Small intestine (tissue), 7 donors: ENCODE data around the gene MRAP. TPM values are rescaled to one million over a fixed set of nuclear protein-coding genes. Genes with fewer than 3 reads are reported as not detected.
"Not testable (repeated sequence)": the region's sequence is repeated elsewhere in the genome, so short reads cannot be mapped to it uniquely, and the experiment has no call there.

Experiments used
- DNase-seq, 2 donors: peaks; one replicate each; pipeline versions ENCODE4 v3.0.0 to v3.0.0-alpha.2; 2013
- FAIRE-seq: peaks from 2 replicates; lab custom pipeline; 2012; peaks lifted over from hg19 to GRCh38; lab: Jason Lieb, UNC
- H3K27ac ChIP-seq, 3 donors: one replicate each; pipeline ENCODE4 v1.5.1; 2013; ENCODE audit warnings: low read length in 2 of 3, mild to moderate bottlenecking in 2 of 3, control low read depth in 1 of 3, inconsistent platforms in 1 of 3, low read depth in 1 of 3, moderate library complexity in 1 of 3
- H3K27me3 ChIP-seq, 3 donors: one replicate each; pipeline ENCODE4 v1.6.1; 2013; ENCODE audit warnings: low read length in 3 of 3, inconsistent platforms in 1 of 3; ENCODE audit not compliant: control insufficient read depth in 3 of 3, insufficient read depth in 3 of 3
- H3K36me3 ChIP-seq, 3 donors: one replicate each; pipeline ENCODE4 v1.6.1; 2013; ENCODE audit warnings: low read length in 3 of 3, inconsistent platforms in 1 of 3, low read depth in 1 of 3, mild to moderate bottlenecking in 1 of 3, moderate library complexity in 1 of 3; ENCODE audit not compliant: control insufficient read depth in 3 of 3, insufficient read depth in 2 of 3
- H3K4me1 ChIP-seq, 3 donors: one replicate each; pipeline ENCODE4 v1.6.1; 2013; ENCODE audit warnings: low read length in 2 of 3, inconsistent platforms in 1 of 3, low read depth in 1 of 3, mild to moderate bottlenecking in 1 of 3, moderate library complexity in 1 of 3; ENCODE audit not compliant: control insufficient read depth in 3 of 3, insufficient read depth in 2 of 3
- H3K4me3 ChIP-seq, 3 donors: one replicate each; pipeline ENCODE4 v1.5.1; 2013; ENCODE audit warnings: low read length in 3 of 3, control low read depth in 1 of 3, inconsistent platforms in 1 of 3, low read depth in 1 of 3, mild to moderate bottlenecking in 1 of 3, moderate library complexity in 1 of 3
- H3K9me3 ChIP-seq, 2 donors: one replicate each; pipeline ENCODE4 v1.6.1; 2013; ENCODE audit warnings: low read depth in 1 of 2, low read length in 1 of 2; ENCODE audit not compliant: control insufficient read depth in 2 of 2, insufficient read depth in 1 of 2
- WGBS, 3 donors: extraction: QIAGEN DNeasy Blood & Tissue Kit; methylation state at CpG; one replicate each; pipeline ENCODE4 v1.1.7; 2013; 5-methylcytosine and 5-hydroxymethylcytosine counted together
- polyA plus RNA-seq, 4 donors: library from polyadenylated mRNA; stranded (reverse) in 3 of 4; unstranded in 1 of 4; fragments of 200-250 nt in 3 of 4; fragments of 120-200 nt in 1 of 4; gene quantifications; one replicate each; pipeline versions ENCODE4 v1.2.1 to v1.2.3, GENCODE V29; 2013
- donor health status: healthy with polysubstance abuse.
- donor health status: control.
- donor health status: control.
- donor health status: Bipolar disorder and iron deficiency.
- donor health status: healthy.

The MRAP gene
- polyA plus RNA-seq, 4 donors = 0.13 to 8.5 TPM; not detected in 2

DNA sequence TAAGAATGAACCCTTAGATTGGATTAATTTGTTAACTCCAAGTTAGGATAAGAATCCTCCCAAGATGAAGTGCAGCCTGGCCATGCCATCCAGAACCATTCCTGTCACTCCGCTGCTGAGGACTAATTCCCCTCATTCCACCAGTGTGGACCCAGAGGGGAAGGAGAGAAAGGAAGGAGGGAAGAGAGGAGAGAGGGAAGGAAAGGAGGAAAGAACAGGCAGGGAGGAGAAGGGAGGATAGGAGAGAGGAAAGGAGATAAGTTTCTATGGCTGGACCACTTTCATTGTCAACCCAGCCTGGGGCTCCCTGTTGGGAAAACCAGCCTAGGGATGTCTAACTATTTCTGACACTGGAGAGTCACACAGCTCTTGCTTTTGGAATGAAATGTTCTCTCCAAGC, 4.7 kb downstream of the MRAP start:
- Histone ChIP-seq H3K36me3 (peaks cover 0 to 14% (median 0%) of the 10 kb centered on the region in 3 donors), H3K4me3 (no peak overlapping the region), H3K27me3 (no peaks in the 10 kb centered on the region), H3K4me1 (no peaks in the 10 kb centered on the region), H3K27ac (no peak overlapping the region), H3K9me3 (no peaks in the 10 kb centered on the region)
- 100% methylated on average over 1 of the region's 1 CpG for WGBS, 3 donors
- FAIRE-seq (no peak), DNase-seq (no peak)

DNA sequence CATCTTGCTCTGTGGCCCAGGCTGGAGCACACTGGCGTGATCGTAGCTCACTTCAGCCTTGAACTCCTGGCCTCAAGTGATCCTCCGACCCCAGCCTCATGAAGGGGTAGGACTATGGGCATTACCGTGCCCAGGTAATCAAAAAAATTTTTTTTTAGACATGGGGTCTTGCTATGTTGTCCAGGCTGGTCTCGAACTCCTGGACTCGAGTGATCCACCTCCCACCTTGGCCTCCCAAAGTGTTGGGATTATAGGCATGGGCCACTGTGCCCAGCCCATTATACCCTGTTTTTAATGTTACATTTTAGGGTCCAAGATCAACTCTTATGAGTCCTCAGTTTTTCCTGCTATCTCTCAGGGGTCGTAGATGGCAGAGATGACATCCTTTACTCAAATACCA, 6.3 kb downstream of the MRAP start:
- H3K27ac ChIP-seq = no peak overlapping the region
- H3K27me3 ChIP-seq = no peaks in the 10 kb centered on the region
- no peaks in the 10 kb centered on the region for H3K4me1 ChIP-seq
- no peak overlapping the region for H3K4me3 ChIP-seq
- no peak for FAIRE-seq
- WGBS, 3 donors = 94 to 98% (median 97%) methylated on average over 7 of the region's 7 CpGs
- H3K9me3 ChIP-seq = no peaks in the 10 kb centered on the region
- no peak for DNase-seq
- H3K36me3 ChIP-seq = peaks cover 0 to 20% (median 0%) of the 10 kb centered on the region in 3 donors

DNA sequence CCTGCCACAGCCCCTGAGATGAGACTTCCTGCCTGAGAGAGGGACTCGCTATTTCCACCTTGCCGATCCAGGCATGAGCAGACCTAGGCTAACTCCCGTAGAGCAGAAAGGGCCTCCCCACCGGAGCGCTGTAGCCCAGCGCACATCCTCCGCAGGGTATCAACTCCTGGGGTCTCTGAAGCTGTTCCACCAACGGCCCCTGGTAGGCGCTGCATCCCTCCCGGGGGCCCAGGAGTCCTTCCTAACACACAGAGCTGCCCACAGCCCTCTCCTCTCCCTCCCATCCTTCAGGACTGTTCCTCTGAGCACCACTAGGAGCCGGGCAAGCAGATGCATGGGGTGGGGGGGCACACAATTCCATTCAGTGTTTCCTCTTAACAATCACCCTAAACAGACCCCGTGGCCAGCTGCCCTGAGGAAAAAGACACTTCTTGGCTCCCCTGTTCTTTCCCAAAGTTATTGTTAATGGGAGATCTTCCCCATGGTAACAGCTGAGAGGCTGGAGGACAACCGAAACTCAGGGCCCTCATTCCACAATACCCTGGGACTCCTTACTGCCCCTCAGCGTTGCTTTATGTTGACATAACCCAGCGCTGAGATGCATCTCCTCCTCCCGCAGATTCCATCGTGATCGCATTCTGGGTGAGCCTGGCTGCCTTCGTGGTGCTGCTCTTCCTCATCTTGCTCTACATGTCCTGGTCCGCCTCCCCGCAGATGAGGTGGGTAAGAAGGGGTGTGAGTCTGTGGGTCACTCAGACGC, 7.5 kb downstream of the MRAP start:
- no peaks in the 10 kb centered on the region for H3K27me3 ChIP-seq
- no peak overlapping the region for H3K27ac ChIP-seq
- H3K9me3 ChIP-seq = no peaks in the 10 kb centered on the region
- H3K36me3 ChIP-seq = peaks cover 0 to 15% (median 0%) of the 10 kb centered on the region in 3 donors
- FAIRE-seq (no peak), DNase-seq (peak in 1 of 2 donors; percentile 11)
- no peaks in the 10 kb centered on the region for H3K4me1 ChIP-seq
- no peak overlapping the region for H3K4me3 ChIP-seq
- 63 to 87% (median 83%) methylated on average over 22 of the region's 22 CpGs for WGBS, 3 donors

DNA sequence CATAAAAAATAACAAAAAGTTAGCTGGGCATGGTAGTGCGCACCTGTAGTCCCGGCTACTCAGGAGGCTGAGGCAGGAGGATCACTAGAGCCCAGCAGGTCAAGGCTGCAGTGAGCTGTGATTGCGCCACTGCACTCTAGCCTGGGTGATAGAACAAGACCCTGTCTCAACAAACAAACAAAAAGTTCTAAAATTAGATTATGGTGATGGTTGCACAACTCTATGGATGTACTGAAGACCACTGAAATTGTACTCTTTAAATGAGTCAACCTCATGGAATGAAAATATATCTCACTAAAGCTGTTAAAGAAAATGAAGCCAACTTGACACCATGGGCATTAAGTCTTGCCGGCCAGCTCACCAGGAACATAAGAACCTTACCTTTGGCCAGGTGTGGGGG, 9.1 kb downstream of the MRAP start:
- 97 to 100% (median 99%) methylated on average over 4 of the region's 4 CpGs for WGBS, 3 donors
- Histone ChIP-seq H3K36me3 (peaks cover 0 to 27% (median 0%) of the 10 kb centered on the region in 3 donors), H3K27me3 (no peaks in the 10 kb centered on the region), H3K27ac (no peak overlapping the region), H3K4me1 (no peaks in the 10 kb centered on the region), H3K4me3 (no peak overlapping the region), H3K9me3 (no peaks in the 10 kb centered on the region)
- DNase-seq = no peak
- no peak for FAIRE-seq

DNA sequence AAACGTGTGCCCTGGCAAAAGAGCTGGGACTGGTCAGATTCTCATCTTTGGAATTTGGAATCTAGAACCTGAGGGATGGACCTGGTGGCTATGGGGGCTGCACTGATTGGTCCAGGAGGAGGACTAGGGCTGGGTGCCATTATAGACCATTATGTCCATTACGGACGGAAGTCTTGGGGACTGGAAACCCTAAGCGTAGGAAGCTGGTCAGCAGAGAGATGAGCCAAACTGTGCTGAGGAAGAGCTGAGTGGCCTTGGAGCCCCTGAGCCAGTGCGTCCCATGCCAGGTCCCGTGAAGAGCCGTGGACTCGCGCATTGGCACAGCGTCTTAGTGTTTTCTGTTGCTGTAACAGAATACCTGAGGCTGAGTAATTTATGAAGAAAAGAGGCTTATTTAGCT, 10.0 kb downstream of the MRAP start:
- WGBS, 3 donors = 95% methylated on average over 10 of the region's 10 CpGs
- Histone ChIP-seq H3K4me3 (no peak overlapping the region), H3K27ac (no peak overlapping the region), H3K36me3 (peaks cover 0 to 31% (median 0%) of the 10 kb centered on the region in 3 donors), H3K27me3 (no peaks in the 10 kb centered on the region), H3K4me1 (no peaks in the 10 kb centered on the region), H3K9me3 (no peaks in the 10 kb centered on the region)
- no peak for DNase-seq
- FAIRE-seq = no peak

- Histone ChIP-seq H3K27ac (no peak overlapping the region), H3K36me3 (peaks cover 0 to 40% (median 6%) of the 10 kb centered on the region in 3 donors), H3K4me1 (no peaks in the 10 kb centered on the region), H3K9me3 (no peaks in the 10 kb centered on the region), H3K4me3 (no peak overlapping the region), H3K27me3 (no peaks in the 10 kb centered on the region)
- FAIRE-seq = no peak
- WGBS, 3 donors = 91 to 96% (median 92%) methylated on average over 7 of the region's 7 CpGs
- DNase-seq = no peak
These were observed 11.3 kb downstream of the MRAP start for GRCh38 chr21:32309906-32310460.

GRCh38 chr21:32310976-32311375, 12.3 kb downstream of the MRAP start:
- H3K27ac ChIP-seq, H3K4me3 ChIP-seq, FAIRE-seq, H3K4me1 ChIP-seq, H3K9me3 ChIP-seq, H3K27me3 ChIP-seq, DNase-seq: not testable (repeated sequence)
- 91 to 92% (median 91%) methylated on average over 9 of the region's 9 CpGs for WGBS, 3 donors
- peaks cover 0 to 48% (median 8%) of the 10 kb centered on the region in 3 donors for H3K36me3 ChIP-seq

DNA sequence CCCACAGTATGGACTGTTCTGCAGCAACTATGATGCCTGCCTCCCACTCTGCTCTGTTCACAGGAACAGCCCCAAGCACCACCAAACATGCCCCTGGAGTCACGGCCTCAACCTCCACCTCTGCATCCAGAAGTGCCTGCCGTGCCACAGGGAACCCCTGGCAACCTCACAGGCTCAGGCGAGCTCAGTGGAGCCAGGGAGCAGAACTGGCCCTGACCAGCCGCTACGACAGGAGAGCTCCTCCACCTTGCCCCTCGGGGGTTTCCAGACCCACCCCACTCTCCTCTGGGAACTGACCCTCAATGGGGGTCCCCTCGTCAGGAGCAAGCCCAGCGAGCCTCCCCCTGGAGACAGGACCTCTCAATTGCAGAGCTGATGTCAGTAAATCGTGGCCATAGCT, 13.0 kb downstream of the MRAP start:
- H3K4me1 ChIP-seq = no peaks in the 10 kb centered on the region
- WGBS, 3 donors = 96 to 98% (median 96%) methylated on average over 8 to 9 of the region's 9 CpGs
- no peak for DNase-seq
- no peak overlapping the region for H3K4me3 ChIP-seq
- no peak for FAIRE-seq
- H3K36me3 ChIP-seq = peaks cover 3 to 51% (median 14%) of the 10 kb centered on the region in 3 donors
- no peaks in the 10 kb centered on the region for H3K9me3 ChIP-seq
- no peak overlapping the region for H3K27ac ChIP-seq
- no peaks in the 10 kb centered on the region for H3K27me3 ChIP-seq
